Adrenal gland (tissue), 5 donors: ENCODE results near the gene FOXP3.
"Not testable (repeated sequence)": the region's sequence is repeated elsewhere in the genome, so short reads cannot be mapped to it uniquely, and the experiment has no call there.

ENCODE experiments used
- CTCF ChIP-seq, 6 experiments: fragments of 450-650 bp in 4 of 6; fragments of 200-600 bp in 2 of 6; sonication (generic) in 1 of 6; IDR thresholded peaks; 1 replicate in 5 of 6; 2 replicates in 1 of 6; pipeline versions ENCODE4 v1.5.1 to v1.8.0; 2016 to 2021; ENCODE audit warnings: antibody characterized with exemption in 6 of 6, mild to moderate bottlenecking in 2 of 6, moderate library complexity in 1 of 6
- POLR2A ChIP-seq, 2 donors: fragments of 450-650 bp; IDR thresholded peaks; one replicate each; pipeline ENCODE4 v1.6.1; 2017; ENCODE audit warnings: antibody characterized with exemption in 2 of 2, mild to moderate bottlenecking in 2 of 2, moderate library complexity in 1 of 2
- donor health status: DM: no; HTN: no; CAD: no.

DNA sequence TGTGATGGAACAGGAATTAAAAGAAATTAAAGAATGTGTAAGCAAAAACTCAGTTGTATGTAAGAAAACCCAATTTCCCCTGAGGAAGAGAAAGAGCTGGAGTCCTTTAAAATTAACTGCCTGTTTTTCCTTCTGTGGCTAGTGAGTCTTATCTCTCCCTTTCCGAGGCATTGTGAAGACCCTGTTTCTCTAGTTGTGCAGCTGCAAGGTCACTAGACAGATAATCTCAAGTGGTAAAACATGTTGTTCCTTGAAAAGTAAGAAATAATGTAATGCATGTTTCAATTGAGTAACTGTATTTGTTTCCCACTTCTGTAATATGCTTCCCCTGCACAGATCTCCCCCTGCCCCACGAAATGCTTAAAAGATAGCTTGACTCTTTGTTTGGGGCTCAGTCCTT is 43.3 kb upstream of the FOXP3 start:
- TF ChIP-seq CTCF, POLR2A (IDR thresholded peaks at IDR 0.05): not testable (repeated sequence)
